ENCODE results near the gene NDUFS3. TPM values are rescaled to one million over a fixed set of nuclear protein-coding genes. Genes with fewer than 3 reads are reported as not detected.
A peak's percentile ranks its signal among the peaks of the same experiment; 100 is the strongest.
"Not testable (repeated sequence)": the region's sequence is repeated elsewhere in the genome, so short reads cannot be mapped to it uniquely, and the experiment has no call there.

Gene NDUFS3
- total RNA-seq, 1 experiment from 2014 or later: 104 TPM

- CTCF ChIA-PET: interaction anchor here (0.6 to 1.1 kb wide), 4 partner anchors 11 to 736 kb away, joined by 3 to 4 read pairs (median 4); partner anchors contain the start of gene PTPMT1
- no peak for TF ChIP-seq CTCF (IDR thresholded peaks at IDR 0.05; ENCODE audit: unreplicated experiment)
- no peak for DNase-seq
- Mint-ChIP-seq H3K36me3 (ENCODE audit: insufficient read depth, unreplicated experiment) (peaks cover 37% of the 10 kb centered on the region), H3K9me3 (ENCODE audit: low read depth, unreplicated experiment) (no peaks in the 10 kb centered on the region), H3K27ac (ENCODE audit: unreplicated experiment) (peak overlapping the region; percentile 53), H3K27me3 (ENCODE audit: unreplicated experiment) (no peaks in the 10 kb centered on the region), H3K4me1 (ENCODE audit: low read depth, unreplicated experiment) (peaks cover 14% of the 10 kb centered on the region), H3K4me3 (ENCODE audit: low read depth, unreplicated experiment) (peak overlapping the region; percentile 90)
- no TSS peak for BruUV-seq (replicated peaks)
- intact Hi-C loops (cut with micrococcal nuclease; ENCODE audit: unreplicated experiment): loop anchor here (5.0 kb wide), 1 partner anchor 46 kb away; no protein-coding TSS in a partner anchor
Observed at GRCh38 chr11:47553406-47553743, 25.5 kb upstream of the NDUFS3 start.

- H3K27ac Mint-ChIP-seq (ENCODE audit: unreplicated experiment); BruUV-seq (replicated peaks); H3K4me3 Mint-ChIP-seq (ENCODE audit: low read depth, unreplicated experiment); H3K9me3 Mint-ChIP-seq (ENCODE audit: low read depth, unreplicated experiment); H3K27me3 Mint-ChIP-seq (ENCODE audit: unreplicated experiment); intact Hi-C loops (cut with micrococcal nuclease; ENCODE audit: unreplicated experiment); DNase-seq; H3K4me1 Mint-ChIP-seq (ENCODE audit: low read depth, unreplicated experiment): not testable (repeated sequence)
- CTCF ChIA-PET: interaction anchor here (0.7 kb wide), 1 partner anchor 1675 kb away, joined by 3 read pairs; no protein-coding TSS in a partner anchor
- H3K36me3 Mint-ChIP-seq (ENCODE audit: insufficient read depth, unreplicated experiment): peaks cover 15% of the 10 kb centered on the region
Observed at GRCh38 chr11:47557004-47557403, 21.9 kb upstream of the NDUFS3 start.

GRCh38 chr11:47558695-47559094, 20.2 kb upstream of the NDUFS3 start:
- DNase-seq: no peak
- intact Hi-C loops (cut with micrococcal nuclease; ENCODE audit: unreplicated experiment): no loop called here
- H3K4me1 Mint-ChIP-seq (ENCODE audit: low read depth, unreplicated experiment): no peaks in the 10 kb centered on the region
- H3K9me3 Mint-ChIP-seq (ENCODE audit: low read depth, unreplicated experiment): no peaks in the 10 kb centered on the region
- peaks cover 5% of the 10 kb centered on the region for H3K36me3 Mint-ChIP-seq (ENCODE audit: insufficient read depth, unreplicated experiment)
- BruUV-seq (replicated peaks): no TSS peak
- H3K4me3 Mint-ChIP-seq (ENCODE audit: low read depth, unreplicated experiment): no peak overlapping the region
- no peaks in the 10 kb centered on the region for H3K27me3 Mint-ChIP-seq (ENCODE audit: unreplicated experiment)
- CTCF ChIA-PET: no interaction called here
- H3K27ac Mint-ChIP-seq (ENCODE audit: unreplicated experiment): no peak overlapping the region
- TF ChIP-seq CTCF (IDR thresholded peaks at IDR 0.05; ENCODE audit: unreplicated experiment): no peak

- H3K36me3 Mint-ChIP-seq (ENCODE audit: insufficient read depth, unreplicated experiment): peaks cover 12% of the 10 kb centered on the region
- H3K27me3 Mint-ChIP-seq (ENCODE audit: unreplicated experiment): no peaks in the 10 kb centered on the region
- no peaks in the 10 kb centered on the region for H3K9me3 Mint-ChIP-seq (ENCODE audit: low read depth, unreplicated experiment)
- H3K27ac Mint-ChIP-seq (ENCODE audit: unreplicated experiment): no peak overlapping the region
- BruUV-seq (replicated peaks): no TSS peak
- H3K4me1 Mint-ChIP-seq (ENCODE audit: low read depth, unreplicated experiment): peaks cover 7% of the 10 kb centered on the region
- CTCF ChIA-PET: interaction anchor here (0.7 kb wide), 2 partner anchors 231 to 340 kb away, joined by 3 read pairs; no protein-coding TSS in a partner anchor
- H3K4me3 Mint-ChIP-seq (ENCODE audit: low read depth, unreplicated experiment): no peak overlapping the region
- intact Hi-C loops (cut with micrococcal nuclease; ENCODE audit: unreplicated experiment): no loop called here
- TF ChIP-seq CTCF (IDR thresholded peaks at IDR 0.05; ENCODE audit: unreplicated experiment): no peak
- no peak for DNase-seq
Observed at GRCh38 chr11:47560426-47560825, 18.4 kb upstream of the NDUFS3 start.

- H3K27ac Mint-ChIP-seq (ENCODE audit: unreplicated experiment); BruUV-seq (replicated peaks); DNase-seq; intact Hi-C loops (cut with micrococcal nuclease; ENCODE audit: unreplicated experiment); H3K4me1 Mint-ChIP-seq (ENCODE audit: low read depth, unreplicated experiment); H3K27me3 Mint-ChIP-seq (ENCODE audit: unreplicated experiment); H3K9me3 Mint-ChIP-seq (ENCODE audit: low read depth, unreplicated experiment); H3K4me3 Mint-ChIP-seq (ENCODE audit: low read depth, unreplicated experiment): not testable (repeated sequence)
- peaks cover 24% of the 10 kb centered on the region for H3K36me3 Mint-ChIP-seq (ENCODE audit: insufficient read depth, unreplicated experiment)
- CTCF ChIA-PET: interaction anchor here (0.7 kb wide), 1 partner anchor 1508 kb away, joined by 3 read pairs; no protein-coding TSS in a partner anchor
Observed at GRCh38 chr11:47562393-47562792, 16.5 kb upstream of the NDUFS3 start.

GRCh38 chr11:47564366-47564765, 14.5 kb upstream of the NDUFS3 start:
- H3K9me3 Mint-ChIP-seq (ENCODE audit: low read depth, unreplicated experiment); DNase-seq; H3K4me1 Mint-ChIP-seq (ENCODE audit: low read depth, unreplicated experiment); H3K27me3 Mint-ChIP-seq (ENCODE audit: unreplicated experiment); H3K4me3 Mint-ChIP-seq (ENCODE audit: low read depth, unreplicated experiment); intact Hi-C loops (cut with micrococcal nuclease; ENCODE audit: unreplicated experiment); H3K27ac Mint-ChIP-seq (ENCODE audit: unreplicated experiment): not testable (repeated sequence)
- TSS peak; percentile 23 for BruUV-seq (replicated peaks)
- H3K36me3 Mint-ChIP-seq (ENCODE audit: insufficient read depth, unreplicated experiment): peaks cover 24% of the 10 kb centered on the region
- CTCF ChIA-PET: interaction anchor here (0.6 to 1.3 kb wide), 3 partner anchors 11 to 95 kb away, joined by 3 to 4 read pairs (median 3); no protein-coding TSS in a partner anchor
